Prostate gland (tissue), 2 donors: ENCODE results near the gene CCDC102B.

Experiments used
- POLR2A ChIP-seq: fragments of 450-650 bp; IDR thresholded peaks from one replicate; pipeline ENCODE4 v1.6.1; 2016; ENCODE audit warnings: antibody characterized with exemption, mild to moderate bottlenecking
- POLR2AphosphoS5 ChIP-seq: sonication (generic); formaldehyde crosslinking; IDR thresholded peaks from one replicate; pipeline ENCODE4 v1.6.1; 2017; ENCODE audit warnings: antibody characterized with exemption
- TF ChIP-seq, protein P1 (sequence below), 4 experiments: fragments of 200-600 bp in 2 of 4; fragments of 450-650 bp in 2 of 4; sonication (generic) in 2 of 4; IDR thresholded peaks; 1 replicate in 3 of 4; 2 replicates in 1 of 4; pipeline ENCODE4 v1.5.1; 2016 to 2019; ENCODE audit warnings: antibody characterized with exemption in 4 of 4, mild to moderate bottlenecking in 2 of 4, moderate library complexity in 2 of 4

DNA sequence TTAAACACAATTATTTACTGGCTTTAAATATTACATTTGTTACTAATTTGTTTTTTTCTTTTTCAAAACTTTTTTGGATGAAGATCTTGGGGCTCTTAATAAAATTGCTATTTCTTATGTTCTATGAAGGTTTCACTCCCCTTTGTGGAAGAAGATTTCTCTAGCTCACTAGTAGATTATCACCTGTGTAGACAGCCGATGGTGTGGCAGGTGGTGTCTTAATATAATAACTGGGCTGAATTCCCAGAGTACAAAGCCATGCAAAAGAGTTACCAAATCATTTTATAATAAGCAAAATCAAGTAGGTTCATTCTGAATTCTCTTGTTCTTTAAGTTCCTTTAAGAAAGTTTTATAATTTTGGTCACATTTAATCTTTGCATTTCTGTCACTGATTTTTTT lies 233.7 kb downstream of the CCDC102B start:
- TF ChIP-seq POLR2A (no peak), POLR2AphosphoS5 (no peak)
- TF ChIP-seq, protein P1, sequence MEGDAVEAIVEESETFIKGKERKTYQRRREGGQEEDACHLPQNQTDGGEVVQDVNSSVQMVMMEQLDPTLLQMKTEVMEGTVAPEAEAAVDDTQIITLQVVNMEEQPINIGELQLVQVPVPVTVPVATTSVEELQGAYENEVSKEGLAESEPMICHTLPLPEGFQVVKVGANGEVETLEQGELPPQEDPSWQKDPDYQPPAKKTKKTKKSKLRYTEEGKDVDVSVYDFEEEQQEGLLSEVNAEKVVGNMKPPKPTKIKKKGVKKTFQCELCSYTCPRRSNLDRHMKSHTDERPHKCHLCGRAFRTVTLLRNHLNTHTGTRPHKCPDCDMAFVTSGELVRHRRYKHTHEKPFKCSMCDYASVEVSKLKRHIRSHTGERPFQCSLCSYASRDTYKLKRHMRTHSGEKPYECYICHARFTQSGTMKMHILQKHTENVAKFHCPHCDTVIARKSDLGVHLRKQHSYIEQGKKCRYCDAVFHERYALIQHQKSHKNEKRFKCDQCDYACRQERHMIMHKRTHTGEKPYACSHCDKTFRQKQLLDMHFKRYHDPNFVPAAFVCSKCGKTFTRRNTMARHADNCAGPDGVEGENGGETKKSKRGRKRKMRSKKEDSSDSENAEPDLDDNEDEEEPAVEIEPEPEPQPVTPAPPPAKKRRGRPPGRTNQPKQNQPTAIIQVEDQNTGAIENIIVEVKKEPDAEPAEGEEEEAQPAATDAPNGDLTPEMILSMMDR (IDR thresholded peaks at IDR 0.05) = no peak
